Esophagus squamous epithelium (tissue), 5 donors: ENCODE measurements around the gene NAE1. TPM values are rescaled to one million over a fixed set of nuclear protein-coding genes. Genes with fewer than 3 reads are reported as not detected.
"Not testable (repeated sequence)": the region's sequence is repeated elsewhere in the genome, so short reads cannot be mapped to it uniquely, and the experiment has no call there.

Experiments
- DNase-seq: peaks from one replicate; lab custom pipeline; 2025; lab: John Stamatoyannopoulos, UW
- H3K27ac ChIP-seq, 4 donors: fragments of 200-600 bp; sonication (generic); one replicate each; pipeline ENCODE4 v1.5.1; 2016 to 2019; ENCODE audit warnings: mild to moderate bottlenecking in 1 of 4
- H3K27me3 ChIP-seq, 4 donors: fragments of 200-600 bp; sonication (generic); 1 replicate in 3 of 4; 2 replicates in 1 of 4; pipeline versions ENCODE4 v1.5.1 to v1.6.0; 2017 to 2021; ENCODE audit warnings: antibody characterized with exemption in 1 of 4
- H3K36me3 ChIP-seq, 3 donors: fragments of 200-600 bp; sonication (generic); one replicate each; pipeline ENCODE4 v1.5.1; 2016 to 2019
- H3K4me1 ChIP-seq, 3 donors: fragments of 200-600 bp; sonication (generic); one replicate each; pipeline ENCODE4 v1.5.1; 2017 to 2019
- H3K4me3 ChIP-seq, 4 donors: fragments of 200-600 bp; sonication (generic); 1 replicate in 3 of 4; 2 replicates in 1 of 4; pipeline ENCODE4 v1.5.1; 2016 to 2019; ENCODE audit warnings: mild to moderate bottlenecking in 2 of 4, moderate library complexity in 1 of 4
- H3K9me3 ChIP-seq, 3 donors: fragments of 200-600 bp; sonication (generic); one replicate each; pipeline ENCODE4 v1.5.1; 2016 to 2019
- POLR2A ChIP-seq, 4 donors: fragments of 450-650 bp; IDR thresholded peaks; one replicate each; pipeline ENCODE4 v1.6.1; 2017; ENCODE audit warnings: antibody characterized with exemption in 4 of 4, mild to moderate bottlenecking in 4 of 4, moderate library complexity in 3 of 4
- WGBS, 2 donors: methylation state at CpG; one replicate each; pipeline ENCODE4 v1.1.5; 2018; 5-methylcytosine and 5-hydroxymethylcytosine counted together
- intact Hi-C: fragments of 100-400 bp; cut with DNase I; formaldehyde crosslinking; loops from one replicate; pipeline ENCODE4 v1.15.0; 2022
- total RNA-seq, 4 donors: library from RNA; depleted of rRNA; stranded (reverse); fragments of >200 nt; gene quantifications; one replicate each; pipeline ENCODE4 v1.1.0, GENCODE V29; 2016
- TF ChIP-seq, protein P1 (sequence below), 6 experiments: fragments of 450-650 bp in 4 of 6; fragments of 200-600 bp in 2 of 6; sonication (generic) in 2 of 6; IDR thresholded peaks; one replicate each; pipeline ENCODE4 v1.5.1; 2016 to 2019; ENCODE audit warnings: antibody characterized with exemption in 6 of 6, mild to moderate bottlenecking in 4 of 6, moderate library complexity in 4 of 6
- donor health status: DM: yes; HTN: yes; CAD: no.

Gene NAE1
- total RNA-seq, 4 donors from 2014 or later = 31.4 to 74.7 (median 45.7) TPM

- 95 to 97% methylated on average over 6 of the region's 19 CpGs for WGBS, 2 donors
- TF ChIP-seq, protein P1, sequence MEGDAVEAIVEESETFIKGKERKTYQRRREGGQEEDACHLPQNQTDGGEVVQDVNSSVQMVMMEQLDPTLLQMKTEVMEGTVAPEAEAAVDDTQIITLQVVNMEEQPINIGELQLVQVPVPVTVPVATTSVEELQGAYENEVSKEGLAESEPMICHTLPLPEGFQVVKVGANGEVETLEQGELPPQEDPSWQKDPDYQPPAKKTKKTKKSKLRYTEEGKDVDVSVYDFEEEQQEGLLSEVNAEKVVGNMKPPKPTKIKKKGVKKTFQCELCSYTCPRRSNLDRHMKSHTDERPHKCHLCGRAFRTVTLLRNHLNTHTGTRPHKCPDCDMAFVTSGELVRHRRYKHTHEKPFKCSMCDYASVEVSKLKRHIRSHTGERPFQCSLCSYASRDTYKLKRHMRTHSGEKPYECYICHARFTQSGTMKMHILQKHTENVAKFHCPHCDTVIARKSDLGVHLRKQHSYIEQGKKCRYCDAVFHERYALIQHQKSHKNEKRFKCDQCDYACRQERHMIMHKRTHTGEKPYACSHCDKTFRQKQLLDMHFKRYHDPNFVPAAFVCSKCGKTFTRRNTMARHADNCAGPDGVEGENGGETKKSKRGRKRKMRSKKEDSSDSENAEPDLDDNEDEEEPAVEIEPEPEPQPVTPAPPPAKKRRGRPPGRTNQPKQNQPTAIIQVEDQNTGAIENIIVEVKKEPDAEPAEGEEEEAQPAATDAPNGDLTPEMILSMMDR (IDR thresholded peaks at IDR 0.05) = no peak
- no peak for TF ChIP-seq POLR2A (IDR thresholded peaks at IDR 0.05)
- H3K4me1 ChIP-seq = no peaks in the 10 kb centered on the region
- intact Hi-C loops = no loop called here
- H3K4me3 ChIP-seq = no peak overlapping the region
- peaks cover 5 to 52% (median 18%) of the 10 kb centered on the region in 3 donors for H3K36me3 ChIP-seq
- no peaks in the 10 kb centered on the region for H3K27me3 ChIP-seq
- DNase-seq = no peak
- no peak overlapping the region for H3K27ac ChIP-seq
- H3K9me3 ChIP-seq = no peaks in the 10 kb centered on the region
Measured at GRCh38 chr16:66800856-66801255, 29.9 kb downstream of the NAE1 start.

GRCh38 chr16:66798161-66798560 is 32.6 kb downstream of the NAE1 start:
- no peaks in the 10 kb centered on the region for H3K27me3 ChIP-seq
- TF ChIP-seq, protein P1 (IDR thresholded peaks at IDR 0.05) = no peak
- no peak for TF ChIP-seq POLR2A (IDR thresholded peaks at IDR 0.05)
- WGBS, 2 donors = 52 to 84% methylated on average over 2 of the region's 2 CpGs
- no peaks in the 10 kb centered on the region for H3K4me1 ChIP-seq
- peaks cover 0 to 25% (median 0%) of the 10 kb centered on the region in 3 donors for H3K36me3 ChIP-seq
- H3K4me3 ChIP-seq = no peak overlapping the region
- H3K9me3 ChIP-seq = no peaks in the 10 kb centered on the region
- no peak for DNase-seq
- no peak overlapping the region for H3K27ac ChIP-seq
- intact Hi-C loops = no loop called here

DNA sequence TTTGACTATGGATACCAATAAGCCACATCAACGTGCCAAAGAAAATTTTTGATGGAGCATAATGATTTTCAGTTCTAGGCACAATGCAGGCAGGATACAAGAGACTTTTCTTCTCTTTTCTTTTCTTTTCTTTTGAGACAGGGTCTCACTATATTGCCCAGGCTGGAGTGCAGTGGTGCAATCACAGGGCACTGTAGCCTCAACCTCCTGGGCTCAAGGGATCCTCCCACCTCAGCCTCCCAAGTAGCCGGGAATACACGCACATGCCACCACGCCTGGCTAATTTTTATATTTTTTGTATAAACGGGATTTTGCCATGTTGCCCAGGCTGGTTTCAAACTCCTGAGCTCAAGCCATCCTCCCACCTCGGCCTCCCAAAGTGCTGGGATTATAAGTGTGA is 36.8 kb downstream of the NAE1 start:
- intact Hi-C loops, H3K27me3 ChIP-seq, H3K36me3 ChIP-seq, H3K4me1 ChIP-seq, DNase-seq, H3K27ac ChIP-seq, H3K4me3 ChIP-seq, H3K9me3 ChIP-seq: not testable (repeated sequence)
- WGBS, 2 donors = 76 to 90% methylated on average over 6 of the region's 6 CpGs

DNA sequence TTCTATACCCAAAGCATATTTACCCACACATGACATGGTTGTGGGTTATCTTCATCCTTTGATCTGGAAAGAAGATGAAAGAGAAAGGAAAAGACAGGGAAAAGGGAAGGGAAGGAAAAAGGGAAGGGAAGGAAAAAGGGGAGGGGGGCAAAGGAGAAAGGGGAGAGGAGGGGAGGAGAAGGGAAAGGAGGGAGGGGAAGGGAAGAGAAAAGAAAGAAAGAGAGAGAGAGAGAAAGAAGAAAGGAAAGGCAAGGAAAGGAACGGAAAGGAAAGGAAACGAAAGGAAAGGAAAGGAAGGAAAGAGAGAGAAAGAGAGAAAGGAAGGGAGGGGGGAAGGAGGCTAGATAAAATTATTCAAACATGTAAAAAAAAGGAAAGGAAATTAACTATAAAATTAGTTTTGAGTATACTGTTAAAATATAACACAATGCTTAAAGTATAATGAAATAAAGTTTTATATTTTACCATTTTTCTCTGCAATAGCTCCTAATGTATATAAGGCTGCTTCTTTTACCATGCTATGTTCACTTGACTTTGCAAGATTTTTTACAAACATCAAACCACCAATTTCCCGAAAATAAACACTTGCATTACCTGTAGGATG is 40.5 kb downstream of the NAE1 start:
- 74 to 75% methylated on average over 3 of the region's 3 CpGs for WGBS, 2 donors
- TF ChIP-seq POLR2A (IDR thresholded peaks at IDR 0.05) = no peak
- TF ChIP-seq, protein P1 (IDR thresholded peaks at IDR 0.05) = no peak
- no peaks in the 10 kb centered on the region for H3K9me3 ChIP-seq
- no peaks in the 10 kb centered on the region for H3K27me3 ChIP-seq
- no peak overlapping the region for H3K27ac ChIP-seq
- intact Hi-C loops = no loop called here
- H3K36me3 ChIP-seq = no peaks in the 10 kb centered on the region
- DNase-seq = no peak
- H3K4me1 ChIP-seq = no peaks in the 10 kb centered on the region
- H3K4me3 ChIP-seq = no peak overlapping the region

DNA sequence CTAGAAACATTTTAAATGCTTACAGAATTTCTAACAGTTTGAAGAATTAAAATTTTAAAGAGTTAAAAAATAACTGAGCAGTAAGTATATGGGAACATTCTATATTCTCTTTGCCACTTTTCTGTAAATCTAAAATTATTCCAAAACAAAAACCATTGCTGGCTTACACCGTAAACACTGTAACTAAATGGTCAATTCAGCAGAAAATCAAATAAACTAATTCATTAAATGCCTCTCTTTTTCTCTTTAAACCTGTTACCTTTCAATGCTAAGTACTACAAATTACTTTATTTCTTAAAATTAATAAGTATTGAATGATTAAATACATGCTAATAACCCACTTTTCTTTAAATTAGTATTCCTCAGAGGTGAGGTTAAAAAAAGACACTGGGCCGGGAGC is 43.3 kb downstream of the NAE1 start:
- no peak for TF ChIP-seq POLR2A (IDR thresholded peaks at IDR 0.05)
- TF ChIP-seq, protein P1 (IDR thresholded peaks at IDR 0.05) = no peak
- Histone ChIP-seq H3K27me3 (no peaks in the 10 kb centered on the region), H3K4me3 (no peak overlapping the region), H3K9me3 (no peaks in the 10 kb centered on the region), H3K4me1 (no peaks in the 10 kb centered on the region), H3K27ac (no peak overlapping the region), H3K36me3 (no peaks in the 10 kb centered on the region)
- intact Hi-C loops = no loop called here
- DNase-seq = no peak
- WGBS, 2 donors = 96 to 99% methylated on average over 2 of the region's 2 CpGs

DNA sequence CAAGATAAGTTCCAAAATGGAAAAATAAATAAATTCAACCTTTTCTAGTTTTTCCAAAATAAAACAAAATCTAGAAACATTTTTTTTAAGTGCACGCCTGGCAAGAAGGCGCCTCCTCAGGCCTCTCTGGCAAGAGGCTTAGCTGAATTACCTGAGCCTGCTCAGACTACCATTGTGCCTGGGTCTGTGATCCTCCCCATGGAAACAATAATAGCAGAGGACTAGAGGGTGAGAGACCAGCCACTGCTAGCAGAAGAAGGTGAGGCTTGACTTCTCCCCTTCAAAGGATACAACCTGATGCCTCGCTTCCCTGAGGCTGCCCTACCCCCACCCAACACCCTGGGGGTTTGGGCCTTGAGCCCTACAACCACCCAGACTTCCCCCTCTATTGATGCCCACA is 44.2 kb downstream of the NAE1 start:
- H3K4me3 ChIP-seq = no peak overlapping the region
- no peak for DNase-seq
- WGBS, 2 donors = 85 to 88% methylated on average over 3 of the region's 3 CpGs
- H3K36me3 ChIP-seq = no peaks in the 10 kb centered on the region
- intact Hi-C loops = no loop called here
- no peaks in the 10 kb centered on the region for H3K9me3 ChIP-seq
- H3K27me3 ChIP-seq = no peaks in the 10 kb centered on the region
- H3K4me1 ChIP-seq = no peaks in the 10 kb centered on the region
- no peak overlapping the region for H3K27ac ChIP-seq
- TF ChIP-seq POLR2A (IDR thresholded peaks at IDR 0.05) = no peak
- TF ChIP-seq, protein P1 (IDR thresholded peaks at IDR 0.05) = no peak
